Ishikawa (cell line): Measurements from ENCODE around the gene RESF1.

Source experiments
- CREB1 ChIP-seq: IDR thresholded peaks from 2 replicates; pipeline ENCODE4 v1.6.1; 2012; ENCODE audit warnings: low read depth
- NFIC ChIP-seq: IDR thresholded peaks from 2 replicates; pipeline ENCODE4 v1.6.1; 2012
- TAF1 ChIP-seq: IDR thresholded peaks from 2 replicates; pipeline ENCODE4 v1.6.1; 2012; ENCODE audit warnings: low read depth, mild to moderate bottlenecking

- TF ChIP-seq TAF1 (no peak), NFIC (no peak), CREB1 (no peak)
These were observed 44.4 kb downstream of the RESF1 start for GRCh38 chr12:32003654-32004053.
